Peyer's patch (tissue), 4 donors: ENCODE measurements around the gene NLGN2.

ENCODE experiments used
- CTCF ChIP-seq, 6 experiments: fragments of 450-650 bp in 4 of 6; fragments of 200-600 bp in 2 of 6; sonication (generic) in 1 of 6; IDR thresholded peaks; one replicate each; pipeline ENCODE4 v1.5.1; 2017 to 2019; ENCODE audit warnings: antibody characterized with exemption in 6 of 6, mild to moderate bottlenecking in 3 of 6, moderate library complexity in 1 of 6
- POLR2A ChIP-seq, 2 donors: fragments of 450-650 bp; IDR thresholded peaks; one replicate each; pipeline ENCODE4 v1.5.1; 2017; ENCODE audit warnings: antibody characterized with exemption in 2 of 2, mild to moderate bottlenecking in 2 of 2, moderate library complexity in 2 of 2

- TF ChIP-seq CTCF (IDR thresholded peaks at IDR 0.05) (no peak), POLR2A (IDR thresholded peaks at IDR 0.05) (no peak)
Measured at GRCh38 chr17:7440113-7440833, 32.6 kb downstream of the NLGN2 start.
